ENCODE measurements around the gene BCLAF1. TPM values are rescaled to one million over a fixed set of nuclear protein-coding genes. Genes with fewer than 3 reads are reported as not detected.

Gene BCLAF1
- total and polyA plus RNA-seq, 2 of the 8 experiments (the other 6 are each of a cell fraction or from before 2014, with no cell fraction given), result 30.5 to 230 TPM

GRCh38 chr6:136249811-136250685, 39.6 kb downstream of the BCLAF1 start, which contains the start of gene MTFR2 (continued):
- TF ChIP-seq EP300 (IDR thresholded peaks at IDR 0.05; ENCODE audit: borderline replicate concordance in 1 of 2, low read depth in 2 of 2, low read length in 2 of 2) (peak in 1 of 2 experiments; percentile 16; a peak in 1 of 3 replicates), BRCA1 (IDR thresholded peaks at IDR 0.05; ENCODE audit: low read depth, low read length) (no peak), HDAC2 (IDR thresholded peaks at IDR 0.05; ENCODE audit: borderline replicate concordance in 1 of 2, low read depth in 2 of 2, low read length in 2 of 2) (peak; percentile 65 to 80; a peak in 2 of 4 replicates), SAP30 (IDR thresholded peaks at IDR 0.05; ENCODE audit: insufficient read depth, insufficient replicate concordance, low read length) (peak; percentile 90), USF2 (IDR thresholded peaks at IDR 0.05; ENCODE audit: low read length) (no peak), KDM5A (IDR thresholded peaks at IDR 0.05; ENCODE audit: low read length) (no peak), GABPA (IDR thresholded peaks at IDR 0.05; ENCODE audit: borderline replicate concordance, insufficient read depth, low read length) (peak; percentile 32; the same call in 1 of the 2 replicates), CTCF (IDR thresholded peaks at IDR 0.05; ENCODE audit: control extremely low read depth in 1 of 3, insufficient read depth in 1 of 3, low read depth in 1 of 3, low read length in 3 of 3) (peak in 1 of 3 experiments; percentile 1; a peak in 1 of 4 replicates), BACH1 (IDR thresholded peaks at IDR 0.05; ENCODE audit: low read length) (no peak), ZNF274 (IDR thresholded peaks at IDR 0.05; ENCODE audit: borderline replicate concordance, extremely low read depth, low read length) (no peak), RBBP5 (IDR thresholded peaks at IDR 0.05; ENCODE audit: borderline replicate concordance, low read depth, low read length) (no peak), ATF2 (IDR thresholded peaks at IDR 0.05; ENCODE audit: low read length) (no peak), RFX5 (IDR thresholded peaks at IDR 0.05; ENCODE audit: borderline replicate concordance, low read depth, low read length) (no peak), SP1 (IDR thresholded peaks at IDR 0.05; ENCODE audit: low read depth, low read length) (peak; percentile 99), SIX5 (IDR thresholded peaks at IDR 0.05; ENCODE audit: low read depth, low read length) (no peak), HDAC6 (IDR thresholded peaks at IDR 0.05; ENCODE audit: low read depth, low read length) (no peak)

Data from H1 (cell line).